Neural progenitor cell (in vitro differentiated cells): ENCODE data around the gene GLDN. TPM values are rescaled to one million over a fixed set of nuclear protein-coding genes. Genes with fewer than 3 reads are reported as not detected.

Experiments
- DNase-seq: peaks from one replicate; pipeline ENCODE4 v3.0.0-alpha.2; 2016; ENCODE audit warnings: low spot score
- H2AFZ ChIP-seq: fragments of 200-600 bp; sonication (generic); replicated peaks from 2 replicates; pipeline ENCODE4 v1.6.1; 2016; ENCODE audit warnings: antibody characterized with exemption
- H3F3A ChIP-seq: fragments of 200-600 bp; sonication (generic); 2 replicates; pipeline ENCODE4 v1.6.1; 2016; ENCODE audit warnings: antibody characterized with exemption, low read depth
- H3K27ac ChIP-seq: fragments of 200-600 bp; sonication (generic); 2 replicates; pipeline ENCODE4 v1.5.1; 2016; ENCODE audit warnings: mild to moderate bottlenecking
- H3K27me3 ChIP-seq: fragments of 200-600 bp; sonication (generic); 2 replicates; pipeline ENCODE4 v1.6.1; 2016; ENCODE audit warnings: mild to moderate bottlenecking, moderate library complexity
- H3K36me3 ChIP-seq: fragments of 200-600 bp; sonication (generic); 2 replicates; pipeline ENCODE4 v1.5.1; 2016
- H3K4me1 ChIP-seq: fragments of 200-600 bp; sonication (generic); 2 replicates; pipeline ENCODE4 v1.6.1; 2016; ENCODE audit warnings: mixed run types
- H3K4me2 ChIP-seq: fragments of 200-600 bp; sonication (generic); 2 replicates; pipeline ENCODE4 v1.6.1; 2016
- H3K4me3 ChIP-seq: fragments of 200-600 bp; sonication (generic); 2 replicates; pipeline ENCODE4 v1.5.1; 2016
- H3K79me2 ChIP-seq: fragments of 200-600 bp; sonication (generic); 2 replicates; pipeline ENCODE4 v1.6.1; 2016; ENCODE audit warnings: low read depth
- H3K9ac ChIP-seq: fragments of 200-600 bp; sonication (generic); 2 replicates; pipeline ENCODE4 v1.6.1; 2016
- H3K9me3 ChIP-seq: fragments of 200-600 bp; sonication (generic); 2 replicates; pipeline ENCODE4 v1.5.1; 2016; ENCODE audit warnings: low read depth
- H4K20me1 ChIP-seq: fragments of 200-600 bp; sonication (generic); 2 replicates; pipeline ENCODE4 v1.6.1; 2016; ENCODE audit warnings: low read depth
- H3K27ac Mint-ChIP-seq: 3 replicates; pipeline ENCODE4 v1.8.0; 2021; ENCODE audit warnings: mixed read lengths
- H3K27me3 Mint-ChIP-seq: 2 replicates; pipeline ENCODE4 v1.8.0; 2022; ENCODE audit warnings: low read depth, mild to moderate bottlenecking, inconsistent platforms, moderate library complexity, mixed read lengths; ENCODE audit not compliant: insufficient read depth
- H3K36me3 Mint-ChIP-seq: 3 replicates; pipeline ENCODE4 v1.8.0; 2021; ENCODE audit warnings: mixed read lengths
- H3K4me1 Mint-ChIP-seq: 3 replicates; pipeline ENCODE4 v1.8.0; 2021; ENCODE audit warnings: mixed read lengths
- H3K4me3 Mint-ChIP-seq: 3 replicates; pipeline ENCODE4 v1.8.0; 2021; ENCODE audit warnings: mild to moderate bottlenecking, moderate library complexity, mixed read lengths
- H3K9me3 Mint-ChIP-seq: 3 replicates; pipeline ENCODE4 v1.8.0; 2020; ENCODE audit warnings: mixed read lengths
- CTCF ChIP-seq: fragments of 200-600 bp; sonication (generic); IDR thresholded peaks from 2 replicates; pipeline ENCODE4 v1.5.1; 2017; ENCODE audit warnings: antibody characterized with exemption, mild to moderate bottlenecking
- EZH2 ChIP-seq: fragments of 200-600 bp; sonication (generic); IDR thresholded peaks from 2 replicates; pipeline ENCODE4 v1.6.1; 2017; ENCODE audit warnings: antibody characterized with exemption, mild to moderate bottlenecking, moderate library complexity
- EZH2phosphoT487 ChIP-seq: fragments of 200-600 bp; sonication (generic); IDR thresholded peaks from 2 replicates; pipeline ENCODE4 v1.6.1; 2017; ENCODE audit warnings: antibody characterized with exemption
- total RNA-seq: library from RNA; depleted of rRNA; stranded (reverse); fragments of >200 nt; gene quantifications from 2 replicates; pipeline ENCODE4 v1.2.3, GENCODE V29; 2015; ENCODE audit warnings: low replicate concordance

GLDN gene
- total RNA-seq, 1 donor from 2014 or later = 5.3 TPM

GRCh38 chr15:51314391-51315337 lies 26.8 kb upstream of the GLDN start:
- peaks cover 7% of the 10 kb centered on the region for H3K27me3 Mint-ChIP-seq
- no peaks in the 10 kb centered on the region for H4K20me1 ChIP-seq
- no peaks in the 10 kb centered on the region for H3F3A ChIP-seq
- H3K79me2 ChIP-seq = no peaks in the 10 kb centered on the region
- H3K4me1 ChIP-seq = no peaks in the 10 kb centered on the region
- H3K9ac ChIP-seq = no peak overlapping the region
- H3K9me3 ChIP-seq = no peaks in the 10 kb centered on the region
- no peak overlapping the region for H2AFZ ChIP-seq
- H3K4me1 Mint-ChIP-seq = peaks cover 7% of the 10 kb centered on the region
- DNase-seq = no peak
- no peak overlapping the region for H3K27ac ChIP-seq
- H3K27me3 ChIP-seq = no peaks in the 10 kb centered on the region
- H3K27ac Mint-ChIP-seq = no peak overlapping the region
- TF ChIP-seq EZH2 = no peak
- no peak for TF ChIP-seq EZH2phosphoT487
- TF ChIP-seq CTCF = no peak
- H3K9me3 Mint-ChIP-seq = no peaks in the 10 kb centered on the region
- H3K36me3 ChIP-seq = no peaks in the 10 kb centered on the region
- no peak overlapping the region for H3K4me3 ChIP-seq
- no peak overlapping the region for H3K4me2 ChIP-seq
- no peak overlapping the region for H3K4me3 Mint-ChIP-seq
- no peaks in the 10 kb centered on the region for H3K36me3 Mint-ChIP-seq

- H3K9me3 Mint-ChIP-seq = no peaks in the 10 kb centered on the region
- no peak overlapping the region for H3K4me3 ChIP-seq
These were observed 25.7 kb upstream of the GLDN start for GRCh38 chr15:51315726-51316125.

GRCh38 chr15:51316636-51317035 lies 24.8 kb upstream of the GLDN start:
- H3K27me3 ChIP-seq = no peaks in the 10 kb centered on the region
- Mint-ChIP-seq H3K4me3 (no peak overlapping the region), H3K4me1 (peaks cover 7% of the 10 kb centered on the region), H3K27me3 (peaks cover 7% of the 10 kb centered on the region), H3K9me3 (no peaks in the 10 kb centered on the region), H3K36me3 (no peaks in the 10 kb centered on the region), H3K27ac (no peak overlapping the region)
- no peak for DNase-seq
- TF ChIP-seq EZH2phosphoT487 (no peak), EZH2 (no peak), CTCF (no peak)
- H3F3A ChIP-seq = no peaks in the 10 kb centered on the region
- no peaks in the 10 kb centered on the region for H4K20me1 ChIP-seq
- no peaks in the 10 kb centered on the region for H3K79me2 ChIP-seq
- no peak overlapping the region for H2AFZ ChIP-seq
- no peaks in the 10 kb centered on the region for H3K36me3 ChIP-seq
- no peaks in the 10 kb centered on the region for H3K9me3 ChIP-seq
- H3K4me2 ChIP-seq = no peak overlapping the region
- no peaks in the 10 kb centered on the region for H3K4me1 ChIP-seq
- H3K4me3 ChIP-seq = no peak overlapping the region
- H3K9ac ChIP-seq = no peak overlapping the region
- H3K27ac ChIP-seq = no peak overlapping the region

More at GRCh38 chr15:51315726-51316125, 25.7 kb upstream of the GLDN start:
- Mint-ChIP-seq H3K36me3 (no peaks in the 10 kb centered on the region), H3K27ac (no peak overlapping the region), H3K27me3 (peaks cover 7% of the 10 kb centered on the region), H3K4me1 (peaks cover 7% of the 10 kb centered on the region), H3K4me3 (no peak overlapping the region)
- Histone ChIP-seq H4K20me1 (no peaks in the 10 kb centered on the region), H3K4me2 (no peak overlapping the region), H2AFZ (no peak overlapping the region), H3K9me3 (no peaks in the 10 kb centered on the region), H3K36me3 (no peaks in the 10 kb centered on the region), H3K4me1 (no peaks in the 10 kb centered on the region), H3K27ac (no peak overlapping the region), H3K79me2 (no peaks in the 10 kb centered on the region), H3F3A (no peaks in the 10 kb centered on the region), H3K9ac (no peak overlapping the region), H3K27me3 (no peaks in the 10 kb centered on the region)
- TF ChIP-seq EZH2phosphoT487 = no peak
- no peak for TF ChIP-seq EZH2
- TF ChIP-seq CTCF = no peak
- no peak for DNase-seq
